GM15510 (cell line): ENCODE results near the gene TECTA.

Experiments
- POLR2A ChIP-seq: IDR thresholded peaks from 3 replicates; pipeline ENCODE4 v1.6.1; 2011; ENCODE audit warnings: borderline replicate concordance; ENCODE audit not compliant: insufficient read length; ENCODE audit errors: extremely low read depth

Gene TECTA, protein sequence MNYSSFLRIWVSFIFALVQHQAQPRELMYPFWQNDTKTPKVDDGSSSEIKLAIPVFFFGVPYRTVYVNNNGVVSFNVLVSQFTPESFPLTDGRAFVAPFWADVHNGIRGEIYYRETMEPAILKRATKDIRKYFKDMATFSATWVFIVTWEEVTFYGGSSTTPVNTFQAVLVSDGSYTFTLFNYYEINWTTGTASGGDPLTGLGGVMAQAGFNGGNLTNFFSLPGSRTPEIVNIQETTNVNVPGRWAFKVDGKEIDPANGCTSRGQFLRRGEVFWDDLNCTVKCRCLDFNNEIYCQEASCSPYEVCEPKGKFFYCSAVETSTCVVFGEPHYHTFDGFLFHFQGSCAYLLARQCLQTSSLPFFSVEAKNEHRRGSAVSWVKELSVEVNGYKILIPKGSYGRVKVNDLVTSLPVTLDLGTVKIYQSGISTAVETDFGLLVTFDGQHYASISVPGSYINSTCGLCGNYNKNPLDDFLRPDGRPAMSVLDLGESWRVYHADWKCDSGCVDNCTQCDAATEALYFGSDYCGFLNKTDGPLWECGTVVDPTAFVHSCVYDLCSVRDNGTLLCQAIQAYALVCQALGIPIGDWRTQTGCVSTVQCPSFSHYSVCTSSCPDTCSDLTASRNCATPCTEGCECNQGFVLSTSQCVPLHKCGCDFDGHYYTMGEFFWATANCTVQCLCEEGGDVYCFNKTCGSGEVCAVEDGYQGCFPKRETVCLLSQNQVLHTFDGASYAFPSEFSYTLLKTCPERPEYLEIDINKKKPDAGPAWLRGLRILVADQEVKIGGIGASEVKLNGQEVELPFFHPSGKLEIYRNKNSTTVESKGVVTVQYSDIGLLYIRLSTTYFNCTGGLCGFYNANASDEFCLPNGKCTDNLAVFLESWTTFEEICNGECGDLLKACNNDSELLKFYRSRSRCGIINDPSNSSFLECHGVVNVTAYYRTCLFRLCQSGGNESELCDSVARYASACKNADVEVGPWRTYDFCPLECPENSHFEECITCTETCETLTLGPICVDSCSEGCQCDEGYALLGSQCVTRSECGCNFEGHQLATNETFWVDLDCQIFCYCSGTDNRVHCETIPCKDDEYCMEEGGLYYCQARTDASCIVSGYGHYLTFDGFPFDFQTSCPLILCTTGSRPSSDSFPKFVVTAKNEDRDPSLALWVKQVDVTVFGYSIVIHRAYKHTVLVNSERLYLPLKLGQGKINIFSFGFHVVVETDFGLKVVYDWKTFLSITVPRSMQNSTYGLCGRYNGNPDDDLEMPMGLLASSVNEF (N-terminal part only)

DNA sequence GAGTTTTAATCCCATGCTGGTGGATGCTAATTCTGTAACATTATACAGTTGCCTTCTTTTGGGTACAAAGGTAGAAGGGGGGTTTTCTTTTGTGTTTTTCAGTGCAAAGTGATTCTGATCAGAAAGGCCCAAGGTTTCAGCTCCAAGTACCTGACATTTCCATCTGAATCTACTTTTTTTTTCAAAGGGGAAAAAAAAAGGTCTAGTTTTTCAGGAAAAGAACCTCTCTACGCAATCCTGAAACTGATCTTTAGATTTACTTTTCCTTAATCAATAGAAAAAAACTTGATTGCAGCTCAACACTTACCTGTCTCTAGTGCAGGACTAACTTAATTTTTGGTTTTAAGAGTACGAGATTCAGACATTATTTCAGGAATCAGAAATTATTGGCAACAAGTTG is at the start of gene TECTA:
TSS of gene TECTA (plus strand) at position 301 of the 400 bp plus-strand sequence. CDS start 1,423 bp downstream, outside the sequence.
- no peak for TF ChIP-seq POLR2A

- no peak for TF ChIP-seq POLR2A
These were observed 47.8 kb upstream of the TECTA start for GRCh38 chr11:121053244-121053643.

DNA sequence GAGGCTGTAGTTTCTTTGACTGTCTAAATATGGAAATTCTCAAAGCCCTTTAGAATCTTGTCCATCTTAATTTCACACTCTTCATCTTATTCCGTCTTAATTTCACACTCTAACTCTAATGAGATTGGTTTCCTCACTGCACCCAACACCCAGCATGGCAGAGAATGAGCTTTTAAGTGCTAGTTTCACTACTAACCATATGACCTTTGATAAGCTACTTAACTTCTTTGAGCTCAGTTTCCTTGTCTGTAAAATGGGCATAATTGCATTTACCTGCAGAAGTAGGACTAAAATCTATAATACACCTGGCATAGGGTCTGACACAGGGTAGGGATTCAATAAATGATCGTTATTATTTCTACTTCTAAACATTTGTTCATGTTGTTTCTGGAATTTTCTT is 46.8 kb upstream of the TECTA start:
- TF ChIP-seq POLR2A, result no peak

DNA sequence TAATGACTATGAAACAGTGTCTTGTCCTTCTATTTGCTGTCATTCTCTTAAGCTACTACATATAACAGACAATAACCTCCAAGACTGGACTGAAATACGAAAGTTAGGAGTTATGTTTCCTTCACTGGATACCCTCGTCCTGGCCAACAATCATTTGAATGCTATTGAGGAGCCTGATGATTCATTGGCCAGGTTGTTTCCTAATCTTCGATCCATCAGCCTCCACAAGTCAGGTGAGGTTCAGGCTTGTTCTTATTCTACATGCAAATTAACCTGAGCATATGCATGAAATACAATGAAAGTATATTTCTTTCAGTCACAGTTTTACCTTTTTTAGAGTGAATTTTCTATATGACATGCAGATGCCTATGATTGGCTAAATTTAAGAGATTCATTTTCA is 46.0 kb upstream of the TECTA start:
- TF ChIP-seq POLR2A, result no peak

- TF ChIP-seq POLR2A, result no peak
These were observed 43.1 kb upstream of the TECTA start for GRCh38 chr11:121057922-121058321.

GRCh38 chr11:121058941-121059340 is 42.1 kb upstream of the TECTA start:
- no peak for TF ChIP-seq POLR2A

DNA sequence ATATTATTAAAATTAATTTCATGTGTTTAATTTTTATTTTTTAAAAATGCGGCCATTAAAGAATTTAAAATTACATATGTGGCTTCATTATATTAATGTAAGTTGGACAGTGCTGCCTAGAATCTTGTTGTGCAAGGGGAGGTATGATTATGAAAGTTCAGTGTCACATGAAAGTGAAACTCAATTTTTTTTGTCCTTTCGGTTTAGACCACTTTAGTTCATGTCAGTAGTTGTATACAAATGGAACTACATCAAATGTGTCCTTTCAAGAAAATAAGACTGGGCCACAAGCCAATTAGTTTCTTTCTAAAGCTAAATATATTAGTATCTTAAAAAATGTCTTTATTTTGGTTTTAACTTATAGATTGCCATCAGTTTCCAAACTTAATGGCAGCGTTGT is 41.4 kb upstream of the TECTA start:
- no peak for TF ChIP-seq POLR2A

DNA sequence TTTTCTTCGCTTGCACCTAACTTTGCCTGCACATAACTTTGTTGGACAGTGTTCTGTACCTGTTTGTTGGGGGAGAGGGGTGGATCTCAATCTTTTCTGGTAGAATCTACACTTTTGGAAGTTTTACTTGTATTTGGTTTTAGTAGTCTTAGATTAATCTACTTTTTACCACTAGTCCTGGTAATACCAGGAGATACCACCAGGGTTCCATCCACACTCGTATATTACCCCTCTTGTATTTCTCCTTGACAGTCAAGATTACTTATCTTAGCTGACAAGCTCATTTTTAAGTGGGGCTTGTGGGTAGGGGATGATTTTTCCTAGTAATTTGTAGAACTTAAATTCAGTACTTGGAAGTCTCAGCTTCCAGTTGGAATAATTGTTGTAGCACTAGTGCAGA is 37.3 kb upstream of the TECTA start:
- TF ChIP-seq POLR2A, result no peak

GRCh38 chr11:121066623-121067022 is 34.4 kb upstream of the TECTA start:
- TF ChIP-seq POLR2A, result no peak

DNA sequence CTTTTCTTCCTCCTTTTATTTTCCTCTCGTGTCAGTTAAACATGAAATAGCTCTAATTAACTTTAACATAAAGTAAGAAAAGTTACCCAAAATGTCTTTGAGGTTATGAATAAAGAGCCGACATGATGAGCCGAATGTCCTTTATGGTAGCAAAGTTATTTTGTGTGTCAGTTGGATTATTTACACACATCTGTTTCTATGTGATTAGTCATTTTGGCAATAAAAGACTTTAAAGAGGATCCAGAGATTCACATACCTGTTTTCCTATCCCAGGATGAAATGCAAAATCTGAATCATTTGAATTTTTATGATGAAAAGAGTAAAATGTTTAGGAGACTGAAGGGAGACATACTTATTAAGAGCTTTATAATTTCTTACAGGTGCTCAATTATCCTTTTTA is 34.0 kb upstream of the TECTA start:
- TF ChIP-seq POLR2A, result no peak

DNA sequence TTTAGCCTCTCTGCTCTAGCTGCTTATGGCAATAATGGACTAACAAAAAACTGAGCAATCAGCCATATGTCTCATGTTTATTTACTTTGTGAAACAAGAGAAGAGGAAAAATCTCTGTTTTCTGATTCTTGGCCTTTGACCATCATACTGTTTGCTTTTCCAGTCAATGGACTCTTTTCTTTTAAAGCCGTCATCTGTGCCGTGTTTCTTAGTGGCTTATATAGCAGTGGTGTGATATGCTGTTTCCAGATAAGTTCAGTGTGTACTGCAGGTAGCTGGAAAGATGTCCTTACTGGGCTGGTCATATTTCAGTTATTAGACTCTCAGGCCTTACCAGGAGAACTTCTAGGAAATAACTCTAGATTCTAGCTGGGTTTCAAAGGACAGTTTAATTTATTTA is 33.6 kb upstream of the TECTA start:
- TF ChIP-seq POLR2A, result no peak

GRCh38 chr11:121067962-121068647 is 32.9 kb upstream of the TECTA start:
- TF ChIP-seq POLR2A, result no peak

GRCh38 chr11:121068787-121069186 is 32.3 kb upstream of the TECTA start:
- TF ChIP-seq POLR2A, result no peak
